HG03520 (cell line): ENCODE measurements around the gene TMEM87B.

Experiments used
- ATAC-seq: cut with Tn5 transposase; IDR thresholded peaks from one replicate; pipeline ENCODE4 v1.9.1; 2021; ENCODE audit warnings: mild to moderate bottlenecking, moderate library complexity; ENCODE audit not compliant: unreplicated experiment

TMEM87B gene

GRCh38 chr2:112149194-112149593 is 94.1 kb downstream of the TMEM87B start:
- no peak for ATAC-seq

- ATAC-seq, result no peak
These were observed 94.9 kb downstream of the TMEM87B start for GRCh38 chr2:112149866-112150435.

- ATAC-seq, result no peak
These were observed 95.4 kb downstream of the TMEM87B start for GRCh38 chr2:112150447-112150846.

- ATAC-seq, result no peak
These were observed 95.8 kb downstream of the TMEM87B start for GRCh38 chr2:112150851-112151250.

- no peak for ATAC-seq
These were observed 96.2 kb downstream of the TMEM87B start for GRCh38 chr2:112151271-112151670.

GRCh38 chr2:112151701-112152440 is 96.8 kb downstream of the TMEM87B start:
- no peak for ATAC-seq

- no peak for ATAC-seq
These were observed 97.6 kb downstream of the TMEM87B start for GRCh38 chr2:112152476-112153178.

GRCh38 chr2:112153179-112153490 is 98.1 kb downstream of the TMEM87B start:
- no peak for ATAC-seq

GRCh38 chr2:112153501-112153900 is 98.4 kb downstream of the TMEM87B start:
- ATAC-seq, result no peak

GRCh38 chr2:112154246-112155117 is 99.4 kb downstream of the TMEM87B start:
- no peak for ATAC-seq

- ATAC-seq, result no peak
These were observed 100.5 kb downstream of the TMEM87B start for GRCh38 chr2:112155331-112156151.

GRCh38 chr2:112156152-112156986 is 101.3 kb downstream of the TMEM87B start:
- ATAC-seq, result no peak

GRCh38 chr2:112157472-112157871 is 102.4 kb downstream of the TMEM87B start:
- ATAC-seq, result no peak

GRCh38 chr2:112159454-112159921 is 104.4 kb downstream of the TMEM87B start:
- ATAC-seq, result no peak

- no peak for ATAC-seq
These were observed 105.5 kb downstream of the TMEM87B start for GRCh38 chr2:112160283-112161250.

GRCh38 chr2:112161431-112162145 is 106.5 kb downstream of the TMEM87B start:
- no peak for ATAC-seq

- ATAC-seq, result no peak
These were observed 107.3 kb downstream of the TMEM87B start for GRCh38 chr2:112162341-112162740.

GRCh38 chr2:112162956-112163355 is 107.9 kb downstream of the TMEM87B start:
- no peak for ATAC-seq
